SK-N-SH (cell line): ENCODE results near the gene LHX6. TPM values are rescaled to one million over a fixed set of nuclear protein-coding genes. Genes with fewer than 3 reads are reported as not detected.

Source experiments
- CTCF ChIA-PET: fragments of 300-600, 350-600 bp; formaldehyde crosslinking; extraction: SDS; loops from one replicate; lab custom pipeline; 2021; lab: Yijun Ruan, JAX
- POLR2A ChIA-PET: fragments of 350-600 bp; sonication (Branson Sonifier 250); formaldehyde crosslinking; extraction: SDS; loops from one replicate; lab custom pipeline; 2020; ENCODE audit warnings: antibody characterized with exemption, inconsistent platforms; lab: Yijun Ruan, JAX
- DNase-seq: peaks from one replicate; pipeline ENCODE4 v3.0.0; 2012
- H2AFZ ChIP-seq: fragments of 200-600 bp; sonication (generic); 2 replicates; pipeline ENCODE4 v1.8.1; 2016; ENCODE audit warnings: antibody characterized with exemption, mild to moderate bottlenecking, low read depth
- H3F3A ChIP-seq: fragments of 200-600 bp; sonication (generic); replicated peaks from 2 replicates; pipeline ENCODE3; 2016; ENCODE audit warnings: antibody characterized with exemption, mild to moderate bottlenecking; ENCODE audit not compliant: insufficient read depth
- H3K27ac ChIP-seq, 2 experiments: fragments of 200-500 bp in 1 of 2; fragments of 200-600 bp in 1 of 2; sonication (Bioruptor generic) in 1 of 2; sonication (generic), shearing (Covaris generic) in 1 of 2; 2 replicates each; pipeline versions ENCODE4 v1.5.1 to v1.6.1; 2014 to 2016; ENCODE audit warnings: low read depth in 2 of 2, inconsistent platforms in 1 of 2, low read length in 1 of 2, mild to moderate bottlenecking in 1 of 2, mixed read lengths in 1 of 2
- H3K27me3 ChIP-seq: fragments of 200-600 bp; sonication (generic), shearing (Covaris generic); 2 replicates; pipeline ENCODE4 v1.6.1; 2016; ENCODE audit warnings: mixed run types; ENCODE audit not compliant: insufficient read depth
- H3K36me3 ChIP-seq, 2 experiments: fragments of 200-500 bp in 1 of 2; fragments of 200-600 bp in 1 of 2; sonication (Bioruptor generic) in 1 of 2; sonication (generic) in 1 of 2; replicated peaks in 1 of 2; 2 replicates each; pipeline versions ENCODE3 to v1.5.1; 2014 to 2016; ENCODE audit warnings: low read length in 1 of 2, mild to moderate bottlenecking in 1 of 2; ENCODE audit not compliant: insufficient read depth in 2 of 2, control insufficient read depth in 1 of 2
- H3K4me1 ChIP-seq, 2 experiments: fragments of 200-500 bp in 1 of 2; fragments of 200-600 bp in 1 of 2; sonication (Bioruptor generic) in 1 of 2; sonication (generic), shearing (Covaris generic) in 1 of 2; 2 replicates each; pipeline versions ENCODE4 v1.5.1 to v1.6.1; 2014 to 2016; ENCODE audit warnings: low read depth in 1 of 2, low read length in 1 of 2, mixed run types in 1 of 2; ENCODE audit not compliant: insufficient read depth in 2 of 2, control insufficient read depth in 1 of 2
- H3K4me2 ChIP-seq: fragments of 200-600 bp; sonication (generic), shearing (Covaris generic); 2 replicates; pipeline ENCODE4 v1.6.1; 2017; ENCODE audit warnings: mixed run types
- H3K4me3 ChIP-seq, 2 experiments: fragments of 200-500 bp in 1 of 2; fragments of 200-600 bp in 1 of 2; sonication (Bioruptor generic) in 1 of 2; sonication (generic), shearing (Covaris generic) in 1 of 2; 2 replicates each; pipeline versions ENCODE4 v1.5.1 to v1.8.1; 2014 to 2016; ENCODE audit warnings: low read depth in 2 of 2, inconsistent platforms in 1 of 2, low read length in 1 of 2, mild to moderate bottlenecking in 1 of 2, mixed read lengths in 1 of 2, moderate library complexity in 1 of 2
- H3K79me2 ChIP-seq: fragments of 200-600 bp; sonication (generic); 2 replicates; pipeline ENCODE4 v1.8.1; 2017; ENCODE audit warnings: mild to moderate bottlenecking; ENCODE audit not compliant: insufficient read depth
- H3K9ac ChIP-seq: fragments of 200-600 bp; sonication (generic); 2 replicates; pipeline ENCODE4 v1.6.1; 2017; ENCODE audit warnings: mixed run types
- H3K9me2 ChIP-seq: fragments of 200-600 bp; sonication (generic); 2 replicates; pipeline ENCODE4 v1.6.1; 2017; ENCODE audit warnings: mixed run types
- H3K9me3 ChIP-seq: fragments of 200-600 bp; sonication (generic); 2 replicates; pipeline ENCODE4 v1.6.1; 2017; ENCODE audit warnings: mixed run types, mild to moderate bottlenecking, moderate library complexity
- H4K20me1 ChIP-seq: fragments of 200-600 bp; sonication (generic); 2 replicates; pipeline ENCODE4 v1.6.1; 2017; ENCODE audit warnings: mild to moderate bottlenecking, mixed run types; ENCODE audit not compliant: insufficient read depth
- FOXJ3 ChIP-seq: sonication (generic); formaldehyde crosslinking; IDR thresholded peaks from 2 replicates; pipeline ENCODE4 v1.5.1; 2020; ENCODE audit warnings: mild to moderate bottlenecking, missing genetic modification reagents
- GABPA ChIP-seq: IDR thresholded peaks from 2 replicates; pipeline ENCODE4 v1.4.0; 2012; ENCODE audit warnings: low read depth, mild to moderate bottlenecking
- GATA2 ChIP-seq: sonication (generic); formaldehyde crosslinking; IDR thresholded peaks from 2 replicates; pipeline ENCODE4 v1.5.0; 2020; ENCODE audit warnings: mild to moderate bottlenecking, missing genetic modification reagents
- JUND ChIP-seq: IDR thresholded peaks from 2 replicates; pipeline ENCODE4 v1.4.0; 2012
- MEF2A ChIP-seq: IDR thresholded peaks from 2 replicates; pipeline ENCODE4 v1.4.0; 2012; ENCODE audit warnings: low read depth, borderline replicate concordance
- NRF1 ChIP-seq: IDR thresholded peaks from 2 replicates; pipeline ENCODE4 v1.6.1; 2012; ENCODE audit warnings: low read depth, mild to moderate bottlenecking, low read length
- POLR2AphosphoS5 ChIP-seq: IDR thresholded peaks from 2 replicates; pipeline ENCODE4 v1.6.1; 2012; ENCODE audit warnings: low read depth, low read length
- REST ChIP-seq: IDR thresholded peaks from 2 replicates; pipeline ENCODE4 v1.6.1; 2012; ENCODE audit warnings: mild to moderate bottlenecking, low read depth, low read length, moderate library complexity
- RXRA ChIP-seq: IDR thresholded peaks from 2 replicates; pipeline ENCODE4 v1.4.0; 2012; ENCODE audit warnings: low read depth, mild to moderate bottlenecking, borderline replicate concordance
- SIN3A ChIP-seq: IDR thresholded peaks from 2 replicates; pipeline ENCODE4 v1.6.1; 2012; ENCODE audit warnings: low read depth, mild to moderate bottlenecking, low read length, moderate library complexity, borderline replicate concordance
- TAF1 ChIP-seq: IDR thresholded peaks from 2 replicates; pipeline ENCODE4 v1.6.1; 2012; ENCODE audit warnings: low read depth, mild to moderate bottlenecking, low read length, moderate library complexity, borderline replicate concordance
- TCF12 ChIP-seq: IDR thresholded peaks from 2 replicates; pipeline ENCODE4 v1.4.0; 2012
- TEAD4 ChIP-seq: IDR thresholded peaks from 2 replicates; pipeline ENCODE4 v1.4.0; 2012; ENCODE audit warnings: mild to moderate bottlenecking, borderline replicate concordance; ENCODE audit not compliant: insufficient read depth
- USF1 ChIP-seq: IDR thresholded peaks from 2 replicates; pipeline ENCODE4 v1.4.0; 2012; ENCODE audit warnings: low read depth, borderline replicate concordance
- WGBS: methylation state at CpG from one replicate; pipeline ENCODE4 v1.1.6; 2017; ENCODE audit warnings: low lambda C conversion rate; 5-methylcytosine and 5-hydroxymethylcytosine counted together
- polyA plus RNA-seq, 3 experiments: library from polyadenylated mRNA; depleted of rRNA; stranded (reverse); fragments of >200 nt; gene quantifications; 2 replicates each; pipeline ENCODE4 v1.2.3, GENCODE V29; 2012
- TF ChIP-seq, protein P1 (sequence below): IDR thresholded peaks from 2 replicates; pipeline ENCODE4 v1.4.0; 2012; ENCODE audit warnings: low read depth
- TF ChIP-seq, protein P2 (sequence below): IDR thresholded peaks from 2 replicates; pipeline ENCODE4; 2012
- TF ChIP-seq, protein P3 (sequence below): fragments of 150-350 bp; IDR thresholded peaks from 2 replicates; pipeline ENCODE4 v1.6.1; 2017; ENCODE audit warnings: antibody characterized with exemption, low read length, low read depth, borderline replicate concordance

LHX6 gene
- polyA plus RNA-seq, 1 of the 3 experiments (the other 2 are of a cell fraction), result 0.02 TPM

GRCh38 chr9:122212473-122213004, 16.2 kb downstream of the LHX6 start:
- H3K9ac ChIP-seq, result no peak overlapping the region
- WGBS, result 81% methylated on average over 7 of the region's 7 CpGs
- no peaks in the 10 kb centered on the region for H3K36me3 ChIP-seq
- H3F3A ChIP-seq, result peaks cover 4% of the 10 kb centered on the region
- no peak overlapping the region for H3K4me3 ChIP-seq
- no peaks in the 10 kb centered on the region for H4K20me1 ChIP-seq
- H3K79me2 ChIP-seq, result no peaks in the 10 kb centered on the region
- no peak overlapping the region for H3K27ac ChIP-seq
- no peak overlapping the region for H3K4me2 ChIP-seq
- no peak for TF ChIP-seq TEAD4
- TF ChIP-seq RXRA, result no peak
- TF ChIP-seq JUND, result no peak
- TF ChIP-seq FOXJ3 (CRISPR knock-in tag), result no peak
- no peak for TF ChIP-seq GABPA
- TF ChIP-seq TAF1, result no peak
- TF ChIP-seq, protein P1, sequence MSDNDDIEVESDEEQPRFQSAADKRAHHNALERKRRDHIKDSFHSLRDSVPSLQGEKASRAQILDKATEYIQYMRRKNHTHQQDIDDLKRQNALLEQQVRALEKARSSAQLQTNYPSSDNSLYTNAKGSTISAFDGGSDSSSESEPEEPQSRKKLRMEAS, result no peak
- no peak for TF ChIP-seq USF1
- TF ChIP-seq, protein P2, sequence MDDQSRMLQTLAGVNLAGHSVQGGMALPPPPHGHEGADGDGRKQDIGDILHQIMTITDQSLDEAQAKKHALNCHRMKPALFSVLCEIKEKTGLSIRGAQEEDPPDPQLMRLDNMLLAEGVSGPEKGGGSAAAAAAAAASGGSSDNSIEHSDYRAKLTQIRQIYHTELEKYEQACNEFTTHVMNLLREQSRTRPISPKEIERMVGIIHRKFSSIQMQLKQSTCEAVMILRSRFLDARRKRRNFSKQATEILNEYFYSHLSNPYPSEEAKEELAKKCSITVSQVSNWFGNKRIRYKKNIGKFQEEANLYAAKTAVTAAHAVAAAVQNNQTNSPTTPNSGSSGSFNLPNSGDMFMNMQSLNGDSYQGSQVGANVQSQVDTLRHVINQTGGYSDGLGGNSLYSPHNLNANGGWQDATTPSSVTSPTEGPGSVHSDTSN, result no peak
- TF ChIP-seq MEF2A, result no peak
- TF ChIP-seq POLR2AphosphoS5, result no peak
- TF ChIP-seq, protein P3, sequence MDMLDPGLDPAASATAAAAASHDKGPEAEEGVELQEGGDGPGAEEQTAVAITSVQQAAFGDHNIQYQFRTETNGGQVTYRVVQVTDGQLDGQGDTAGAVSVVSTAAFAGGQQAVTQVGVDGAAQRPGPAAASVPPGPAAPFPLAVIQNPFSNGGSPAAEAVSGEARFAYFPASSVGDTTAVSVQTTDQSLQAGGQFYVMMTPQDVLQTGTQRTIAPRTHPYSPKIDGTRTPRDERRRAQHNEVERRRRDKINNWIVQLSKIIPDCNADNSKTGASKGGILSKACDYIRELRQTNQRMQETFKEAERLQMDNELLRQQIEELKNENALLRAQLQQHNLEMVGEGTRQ, result no peak
- no peak for TF ChIP-seq NRF1
- TF ChIP-seq TCF12, result no peak
- no peak for TF ChIP-seq REST
- TF ChIP-seq GATA2, result no peak
- TF ChIP-seq SIN3A, result no peak
- POLR2A ChIA-PET, result no interaction called here
- peaks cover 85% of the 10 kb centered on the region for H3K27me3 ChIP-seq
- H2AFZ ChIP-seq, result no peak overlapping the region
- no peaks in the 10 kb centered on the region for H3K9me2 ChIP-seq
- no peaks in the 10 kb centered on the region for H3K9me3 ChIP-seq
- CTCF ChIA-PET, result no interaction called here
- H3K4me1 ChIP-seq, result peaks cover 0 to 9% of the 10 kb centered on the region in 2 experiments; a peak in 2 of 4 replicates
- DNase-seq, result no peak
